Common myeloid progenitor, CD34-positive (primary cell): ENCODE measurements around the gene HIBCH.
"Not testable (repeated sequence)": the region's sequence is repeated elsewhere in the genome, so short reads cannot be mapped to it uniquely, and the experiment has no call there.

Experiments used
- CTCF ChIA-PET: fragments of 350-600 bp; sonication (Branson Sonifier 250); formaldehyde crosslinking; loops from one replicate; lab custom pipeline; 2021; ENCODE audit warnings: antibody characterized with exemption; lab: Charles Lee
- POLR2A ChIA-PET: fragments of 350-600 bp; sonication (Branson Sonifier 250); formaldehyde crosslinking; loops from one replicate; lab custom pipeline; 2021; ENCODE audit warnings: antibody characterized with exemption; lab: Charles Lee
- DNase-seq, 3 donors: peaks; one replicate each; pipeline versions ENCODE4 v3.0.0 to v3.0.0-alpha.2; 2013
- H3K27ac ChIP-seq, 2 experiments: 1 replicate in 1 of 2; 2 replicates in 1 of 2; pipeline ENCODE4 v1.7.0; 2013; ENCODE audit warnings: inconsistent platforms in 2 of 2, low read length in 2 of 2, mild to moderate bottlenecking in 2 of 2, low read depth in 1 of 2, moderate library complexity in 1 of 2; ENCODE audit not compliant: severe bottlenecking in 2 of 2, insufficient read depth in 1 of 2, poor library complexity in 1 of 2
- H3K27me3 ChIP-seq, 5 experiments: replicated peaks in 2 of 5; 1 replicate in 3 of 5; 2 replicates in 2 of 5; pipeline versions ENCODE4 v1.6.1 to v1.7.0; 2013; ENCODE audit warnings: low read length in 4 of 5, mild to moderate bottlenecking in 2 of 5, moderate library complexity in 2 of 5, inconsistent platforms in 1 of 5; ENCODE audit not compliant: insufficient read depth in 5 of 5, control insufficient read depth in 4 of 5
- H3K36me3 ChIP-seq, 4 experiments: 1 replicate in 2 of 4; 2 replicates in 2 of 4; pipeline versions ENCODE4 v1.6.1 to v1.7.0; 2013; ENCODE audit warnings: low read length in 3 of 4, control low read depth in 1 of 4, mild to moderate bottlenecking in 1 of 4; ENCODE audit not compliant: control insufficient read depth in 4 of 4, insufficient read depth in 4 of 4
- H3K4me1 ChIP-seq, 4 experiments: 1 replicate in 3 of 4; 2 replicates in 1 of 4; pipeline versions ENCODE4 v1.6.1 to v1.7.1; 2013; ENCODE audit warnings: low read length in 3 of 4, mild to moderate bottlenecking in 3 of 4, control low read depth in 1 of 4, inconsistent platforms in 1 of 4, moderate library complexity in 1 of 4; ENCODE audit not compliant: control insufficient read depth in 4 of 4, insufficient read depth in 4 of 4; ENCODE audit errors: control extremely low read depth in 1 of 4
- H3K4me3 ChIP-seq, 7 experiments: 1 replicate in 4 of 7; 2 replicates in 3 of 7; pipeline versions ENCODE4 v1.5.1 to v1.7.0; 2013; ENCODE audit warnings: mild to moderate bottlenecking in 7 of 7, low read length in 6 of 7, moderate library complexity in 6 of 7, inconsistent platforms in 2 of 7, low read depth in 2 of 7, control low read depth in 1 of 7; ENCODE audit not compliant: insufficient read depth in 4 of 7, control insufficient read depth in 1 of 7; ENCODE audit errors: extremely low read depth in 1 of 7
- H3K9me3 ChIP-seq, 5 experiments: 1 replicate in 4 of 5; 2 replicates in 1 of 5; pipeline versions ENCODE4 v1.6.1 to v1.7.1; 2013; ENCODE audit warnings: low read length in 4 of 5, mild to moderate bottlenecking in 2 of 5, inconsistent platforms in 1 of 5, low read depth in 1 of 5, moderate library complexity in 1 of 5; ENCODE audit not compliant: control insufficient read depth in 4 of 5, insufficient read depth in 2 of 5; ENCODE audit errors: control extremely low read depth in 1 of 5
- WGBS: methylation state at CpG from one replicate; pipeline ENCODE4 v1.1.5; 2013; ENCODE audit not compliant: insufficient coverage; 5-methylcytosine and 5-hydroxymethylcytosine counted together

HIBCH gene

GRCh38 chr2:190311893-190312634, 7.6 kb downstream of the HIBCH start:
- POLR2A ChIA-PET: no interaction called here
- no peak overlapping the region for H3K4me3 ChIP-seq
- CTCF ChIA-PET: interaction anchor here (0.9 to 2.9 kb wide), 2 partner anchors 27 to 223 kb away, joined by 4 to 10 read pairs; no protein-coding TSS in a partner anchor
- peaks cover 7 to 24% (median 10%) of the 10 kb centered on the region in 4 experiments for H3K36me3 ChIP-seq
- H3K27me3 ChIP-seq: no peaks in the 10 kb centered on the region
- DNase-seq: peak in 2 of 3 donors; percentile 2 to 29
- no peaks in the 10 kb centered on the region for H3K9me3 ChIP-seq
- WGBS: 97% methylated on average over 3 of the region's 7 CpGs
- peaks cover 0 to 7% (median 6%) of the 10 kb centered on the region in 4 experiments for H3K4me1 ChIP-seq
- H3K27ac ChIP-seq: no peak overlapping the region

DNA sequence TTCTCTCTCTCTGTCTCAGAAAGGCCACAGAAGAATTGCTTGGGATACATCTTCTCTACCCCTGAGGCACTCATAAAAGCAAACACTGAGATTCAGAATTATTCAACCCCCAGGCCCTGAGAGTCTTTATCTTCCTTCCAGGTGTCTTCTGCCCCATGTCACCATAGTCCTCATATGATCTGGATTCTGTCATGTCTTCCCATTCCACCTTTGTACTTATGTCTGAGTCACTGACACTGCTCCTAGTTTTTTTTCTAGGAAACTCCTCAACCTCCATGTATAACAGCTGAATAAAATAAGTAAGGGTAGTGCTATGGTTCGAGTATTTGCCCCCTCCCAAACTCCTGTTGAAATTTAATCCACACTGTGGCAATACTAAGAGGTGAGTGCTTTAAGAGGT, 11.6 kb downstream of the HIBCH start:
- 100% methylated on average over 1 of the region's 1 CpG for WGBS
- Histone ChIP-seq H3K36me3 (peaks cover 11 to 34% (median 15%) of the 10 kb centered on the region in 4 experiments), H3K9me3 (no peaks in the 10 kb centered on the region), H3K4me1 (no peaks in the 10 kb centered on the region), H3K27me3 (no peaks in the 10 kb centered on the region), H3K27ac (no peak overlapping the region), H3K4me3 (no peak overlapping the region)
- ChIA-PET CTCF (interaction anchor here (3.6 kb wide), 1 partner anchor 11 kb away, joined by 14 read pairs; the partner anchor contains the start of gene HIBCH), POLR2A (no interaction called here)
- DNase-seq: no peak

GRCh38 chr2:190304404-190304803, 15.2 kb downstream of the HIBCH start:
- H3K27ac ChIP-seq: no peak overlapping the region
- WGBS: no CpG with 5 or more reads among the region's 5 CpGs
- H3K36me3 ChIP-seq: peaks cover 13 to 52% (median 19%) of the 10 kb centered on the region in 4 experiments
- DNase-seq: no peak
- H3K9me3 ChIP-seq: peaks cover 0 to 5% (median 0%) of the 10 kb centered on the region in 5 experiments
- H3K4me1 ChIP-seq: no peaks in the 10 kb centered on the region
- ChIA-PET CTCF (no interaction called here), POLR2A (no interaction called here)
- no peak overlapping the region for H3K4me3 ChIP-seq
- H3K27me3 ChIP-seq: no peaks in the 10 kb centered on the region

DNA sequence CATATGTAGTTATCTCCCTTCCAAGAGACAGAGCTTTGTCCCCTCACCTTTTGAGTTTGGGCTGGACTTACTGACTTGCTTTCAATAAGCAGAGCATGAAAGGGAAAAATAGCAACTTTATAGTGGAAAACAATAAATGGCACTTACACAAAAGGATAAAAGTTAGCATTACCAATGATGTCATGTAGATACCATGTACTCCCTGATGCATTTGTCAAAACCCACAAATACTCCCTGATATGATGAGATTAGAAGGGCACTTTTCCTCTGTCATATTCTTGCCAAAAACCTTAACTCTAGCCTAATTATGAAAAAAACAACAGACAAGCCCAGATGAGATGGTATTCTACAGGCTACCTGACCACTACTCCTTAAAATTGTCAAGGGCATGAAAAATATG, 16.0 kb downstream of the HIBCH start:
- CTCF ChIA-PET: interaction anchor here (0.6 kb wide), 1 partner anchor 316 kb away, joined by 3 read pairs; no protein-coding TSS in a partner anchor
- Histone ChIP-seq H3K4me3 (no peak overlapping the region), H3K4me1 (no peaks in the 10 kb centered on the region), H3K27ac (no peak overlapping the region), H3K36me3 (peaks cover 11 to 50% (median 19%) of the 10 kb centered on the region in 4 experiments), H3K27me3 (no peaks in the 10 kb centered on the region), H3K9me3 (peaks cover 0 to 5% (median 0%) of the 10 kb centered on the region in 5 experiments)
- POLR2A ChIA-PET: no interaction called here
- DNase-seq: no peak

DNA sequence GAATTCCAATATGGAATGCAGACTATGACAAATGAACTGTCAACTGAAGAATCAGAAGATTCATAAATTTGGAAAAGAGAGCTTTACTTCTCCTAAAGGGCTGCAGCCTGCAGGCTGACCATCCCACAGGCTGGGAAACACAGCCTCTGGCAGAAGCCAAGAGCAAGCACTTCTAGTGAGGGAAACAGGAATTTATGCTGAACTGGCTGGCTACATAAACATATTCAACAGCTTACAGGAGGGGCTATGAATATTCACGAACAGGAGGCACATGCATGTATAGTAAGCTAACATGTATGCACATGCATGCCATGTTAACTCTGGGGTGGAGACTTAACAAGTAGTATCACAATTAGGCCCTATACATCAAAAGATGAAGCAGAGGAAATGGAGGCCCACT, 17.6 kb downstream of the HIBCH start:
- Histone ChIP-seq H3K36me3 (peaks cover 5 to 39% (median 18%) of the 10 kb centered on the region in 4 experiments), H3K4me1 (no peaks in the 10 kb centered on the region), H3K27me3 (no peaks in the 10 kb centered on the region), H3K27ac (no peak overlapping the region), H3K9me3 (peaks cover 0 to 5% (median 3%) of the 10 kb centered on the region in 5 experiments), H3K4me3 (no peak overlapping the region)
- DNase-seq: no peak
- CTCF ChIA-PET: no interaction called here
- WGBS: no CpG with 5 or more reads among the region's 1 CpG
- POLR2A ChIA-PET: no interaction called here

DNA sequence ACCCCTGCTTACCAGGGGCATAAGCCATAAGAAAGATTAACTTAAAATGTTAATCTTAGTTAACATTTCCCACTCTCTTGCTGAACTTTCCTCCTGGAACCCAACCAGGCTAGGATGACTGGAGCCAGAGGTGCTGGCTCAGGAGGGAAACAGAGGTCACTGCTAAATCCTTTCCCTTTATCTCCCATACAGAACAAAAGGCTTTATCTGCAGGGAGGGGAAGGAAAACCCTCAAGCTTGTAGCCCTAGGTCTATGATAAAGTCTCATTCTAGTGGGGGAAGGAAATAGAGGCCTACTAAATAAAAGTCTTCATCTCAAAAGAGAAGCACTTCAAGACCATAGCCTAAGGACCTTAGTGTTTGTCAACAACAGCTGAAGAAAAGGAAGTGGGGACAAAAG, 18.6 kb downstream of the HIBCH start:
- ChIA-PET CTCF (interaction anchor here (1.0 to 1.5 kb wide), 2 partner anchors 30 to 230 kb away, joined by 3 to 4 read pairs; no protein-coding TSS in a partner anchor), POLR2A (no interaction called here)
- Histone ChIP-seq H3K27me3 (no peaks in the 10 kb centered on the region), H3K36me3 (peaks cover 10 to 42% (median 12%) of the 10 kb centered on the region in 4 experiments), H3K27ac (no peak overlapping the region), H3K4me1 (no peaks in the 10 kb centered on the region), H3K9me3 (peaks cover 0 to 5% (median 3%) of the 10 kb centered on the region in 5 experiments), H3K4me3 (no peak overlapping the region)
- DNase-seq: no peak

DNA sequence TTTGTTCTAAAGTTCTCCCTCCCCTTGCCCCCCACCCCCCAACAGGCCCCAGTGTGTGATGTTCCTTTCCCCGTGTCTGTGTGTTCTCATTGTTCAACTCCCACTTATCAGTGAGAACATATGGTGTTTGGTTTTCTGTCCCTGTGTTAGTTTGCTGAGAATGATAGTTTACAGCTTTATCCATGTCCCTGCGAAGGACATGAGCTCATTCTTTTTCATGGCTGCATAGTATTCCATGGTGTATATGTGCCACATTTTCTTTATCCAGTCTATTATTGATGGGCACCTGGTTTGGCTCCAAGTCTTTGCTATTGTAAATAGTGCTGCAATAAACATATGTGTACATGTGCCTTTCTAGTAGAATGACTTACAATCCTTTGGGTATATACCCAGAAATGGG, 21.7 kb downstream of the HIBCH start:
- POLR2A ChIA-PET, H3K27ac ChIP-seq, H3K4me3 ChIP-seq, H3K9me3 ChIP-seq, H3K27me3 ChIP-seq, H3K4me1 ChIP-seq, DNase-seq, CTCF ChIA-PET: not testable (repeated sequence)
- WGBS: no CpG with 5 or more reads among the region's 2 CpGs
- peaks cover 10 to 44% (median 16%) of the 10 kb centered on the region in 4 experiments for H3K36me3 ChIP-seq
